HG03196 (cell line): Measurements from ENCODE around the gene TXNDC16.
"Not testable (repeated sequence)": the region's sequence is repeated elsewhere in the genome, so short reads cannot be mapped to it uniquely, and the experiment has no call there.

Source experiments
- ATAC-seq: cut with Tn5 transposase; IDR thresholded peaks from one replicate; pipeline ENCODE4 v1.9.1; 2021; ENCODE audit not compliant: unreplicated experiment

The TXNDC16 gene, protein sequence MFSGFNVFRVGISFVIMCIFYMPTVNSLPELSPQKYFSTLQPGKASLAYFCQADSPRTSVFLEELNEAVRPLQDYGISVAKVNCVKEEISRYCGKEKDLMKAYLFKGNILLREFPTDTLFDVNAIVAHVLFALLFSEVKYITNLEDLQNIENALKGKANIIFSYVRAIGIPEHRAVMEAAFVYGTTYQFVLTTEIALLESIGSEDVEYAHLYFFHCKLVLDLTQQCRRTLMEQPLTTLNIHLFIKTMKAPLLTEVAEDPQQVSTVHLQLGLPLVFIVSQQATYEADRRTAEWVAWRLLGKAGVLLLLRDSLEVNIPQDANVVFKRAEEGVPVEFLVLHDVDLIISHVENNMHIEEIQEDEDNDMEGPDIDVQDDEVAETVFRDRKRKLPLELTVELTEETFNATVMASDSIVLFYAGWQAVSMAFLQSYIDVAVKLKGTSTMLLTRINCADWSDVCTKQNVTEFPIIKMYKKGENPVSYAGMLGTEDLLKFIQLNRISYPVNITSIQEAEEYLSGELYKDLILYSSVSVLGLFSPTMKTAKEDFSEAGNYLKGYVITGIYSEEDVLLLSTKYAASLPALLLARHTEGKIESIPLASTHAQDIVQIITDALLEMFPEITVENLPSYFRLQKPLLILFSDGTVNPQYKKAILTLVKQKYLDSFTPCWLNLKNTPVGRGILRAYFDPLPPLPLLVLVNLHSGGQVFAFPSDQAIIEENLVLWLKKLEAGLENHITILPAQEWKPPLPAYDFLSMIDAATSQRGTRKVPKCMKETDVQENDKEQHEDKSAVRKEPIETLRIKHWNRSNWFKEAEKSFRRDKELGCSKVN

GRCh38 chr14:52552063-52552988 lies at the start of gene TXNDC16, which contains the start of gene GPR137C:
TSS of gene TXNDC16 (minus strand) at chr14:52552505. CDS start at chr14:52543557, 8,948 bp downstream.
TSS of gene GPR137C (plus strand) at chr14:52552836. CDS start at chr14:52553148, 312 bp downstream.
- ATAC-seq, result peak; percentile 95

- ATAC-seq, result no peak
These were observed 47.7 kb upstream of the TXNDC16 start for GRCh38 chr14:52599974-52600373.

DNA sequence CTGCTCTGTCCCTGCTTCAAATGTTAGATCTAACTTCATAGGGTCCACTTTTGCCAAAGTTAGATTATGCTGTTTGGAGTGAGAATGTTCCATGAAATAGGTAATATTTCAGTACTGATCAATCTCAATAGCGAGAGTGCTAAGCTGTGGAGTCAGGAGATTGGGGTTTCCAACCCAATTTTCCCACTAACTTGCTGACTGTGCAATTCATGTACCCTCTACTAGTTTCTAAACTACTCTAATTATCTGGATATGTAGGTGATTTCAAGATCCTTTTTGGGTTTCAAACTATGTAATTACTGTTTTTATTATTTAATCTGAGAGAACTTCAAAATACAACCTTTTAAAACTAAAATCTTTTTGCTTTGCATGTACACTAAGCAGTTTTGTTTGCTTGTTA lies 46.3 kb upstream of the TXNDC16 start:
- no peak for ATAC-seq

DNA sequence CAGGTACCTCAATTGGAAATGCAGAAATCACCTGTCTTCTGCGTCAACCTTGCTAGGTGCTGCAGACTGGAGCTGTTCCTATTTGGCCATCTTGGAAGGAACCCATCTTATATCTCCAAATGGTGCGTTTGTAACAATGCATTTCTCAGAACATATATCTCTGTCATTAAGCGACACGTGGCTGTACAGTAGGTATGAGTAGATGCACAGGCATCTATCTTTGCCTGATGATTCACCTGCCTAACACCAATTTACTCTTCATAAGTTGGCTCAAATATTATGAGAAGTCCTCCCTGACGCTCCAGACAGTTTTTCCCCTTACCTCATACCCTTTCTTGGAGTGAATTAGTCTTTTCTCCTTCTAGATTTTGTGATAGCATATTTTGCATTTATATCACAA lies 44.6 kb upstream of the TXNDC16 start:
- ATAC-seq, result no peak

DNA sequence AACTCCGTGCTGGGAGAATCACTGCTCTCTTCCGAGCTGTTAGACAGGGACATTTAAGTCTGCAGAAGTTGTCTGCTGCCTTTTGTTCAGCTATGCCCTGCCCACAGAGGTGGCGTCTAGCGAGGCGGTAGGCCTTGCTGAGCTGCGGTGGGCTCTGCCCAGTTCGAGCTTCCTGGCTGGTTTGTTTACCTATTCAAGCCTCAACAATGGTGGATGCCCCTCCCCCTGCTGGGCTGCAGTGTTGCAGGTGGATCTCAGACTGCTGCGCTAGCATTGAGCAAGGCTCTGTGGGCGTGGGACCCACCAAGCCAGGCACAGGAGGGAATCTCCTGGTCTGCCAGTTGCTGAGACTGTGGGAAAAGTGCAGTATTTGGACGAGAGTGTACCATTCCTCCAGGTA lies 44.0 kb upstream of the TXNDC16 start:
- no peak for ATAC-seq

GRCh38 chr14:52590318-52590717 lies 38.0 kb upstream of the TXNDC16 start:
- no peak for ATAC-seq

- ATAC-seq, result no peak
These were observed 37.3 kb upstream of the TXNDC16 start for GRCh38 chr14:52589646-52590045.

DNA sequence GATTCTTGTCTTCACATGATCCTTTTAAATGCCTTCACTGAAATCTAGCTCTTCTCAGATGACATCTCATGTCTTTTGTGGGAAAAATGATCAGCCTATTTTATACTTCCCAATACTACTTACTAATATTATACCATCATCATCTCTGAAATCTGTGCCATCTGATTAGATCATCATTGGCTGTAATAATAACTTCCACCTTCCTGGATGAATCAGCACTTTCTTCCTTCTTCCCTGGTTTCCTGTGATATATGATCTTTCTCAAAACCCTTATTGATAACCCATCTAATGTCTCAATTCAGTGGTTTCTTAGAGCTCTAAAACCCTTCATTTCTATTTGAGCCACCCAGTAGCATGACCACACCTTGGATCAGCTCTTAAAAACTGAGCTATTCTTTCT lies 31.2 kb upstream of the TXNDC16 start:
- no peak for ATAC-seq

DNA sequence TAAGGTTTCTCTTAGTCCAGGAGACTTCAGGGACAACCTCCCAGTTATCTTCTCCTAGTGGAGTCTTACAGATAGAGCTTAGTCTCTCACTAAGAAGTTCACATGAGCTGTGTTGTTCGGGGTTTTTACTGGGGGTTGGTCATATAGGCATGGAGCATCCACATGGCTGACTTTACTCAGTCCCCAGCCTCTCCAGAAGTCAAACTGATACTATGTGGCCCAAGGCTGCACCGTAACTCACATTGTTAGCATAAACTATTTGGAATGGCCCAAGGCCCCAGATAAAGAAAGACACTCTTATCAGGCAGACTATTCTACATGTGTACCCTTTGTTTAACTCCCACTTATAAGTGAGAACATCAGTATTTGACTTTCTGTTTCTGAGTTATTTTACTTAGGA lies 23.6 kb upstream of the TXNDC16 start:
- ATAC-seq, result no peak

GRCh38 chr14:52568454-52568853 lies 16.1 kb upstream of the TXNDC16 start:
- ATAC-seq, result not testable (repeated sequence)

- no peak for ATAC-seq
These were observed 10.8 kb upstream of the TXNDC16 start for GRCh38 chr14:52563120-52563519.

DNA sequence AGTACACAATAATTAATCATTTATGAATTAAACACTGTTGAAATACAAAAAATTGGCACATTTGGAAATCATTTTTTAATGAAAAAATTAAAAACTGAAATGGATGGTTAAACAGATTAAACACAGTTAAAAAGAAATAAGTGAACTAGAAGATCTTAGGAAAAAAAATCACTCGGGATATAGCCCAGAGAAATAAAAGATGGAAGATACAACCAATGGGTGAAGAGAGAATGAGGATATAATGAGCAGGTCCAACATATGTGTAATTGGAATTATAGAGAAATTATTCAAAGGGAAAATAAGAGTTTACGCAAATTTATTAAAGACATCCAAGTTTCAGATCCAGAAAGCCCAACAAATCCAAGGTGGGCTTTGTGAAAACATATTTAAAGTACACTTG lies 6.4 kb upstream of the TXNDC16 start:
- no peak for ATAC-seq

- ATAC-seq, result no peak
These were observed 1.6 kb upstream of the TXNDC16 start for GRCh38 chr14:52553671-52554575.

DNA sequence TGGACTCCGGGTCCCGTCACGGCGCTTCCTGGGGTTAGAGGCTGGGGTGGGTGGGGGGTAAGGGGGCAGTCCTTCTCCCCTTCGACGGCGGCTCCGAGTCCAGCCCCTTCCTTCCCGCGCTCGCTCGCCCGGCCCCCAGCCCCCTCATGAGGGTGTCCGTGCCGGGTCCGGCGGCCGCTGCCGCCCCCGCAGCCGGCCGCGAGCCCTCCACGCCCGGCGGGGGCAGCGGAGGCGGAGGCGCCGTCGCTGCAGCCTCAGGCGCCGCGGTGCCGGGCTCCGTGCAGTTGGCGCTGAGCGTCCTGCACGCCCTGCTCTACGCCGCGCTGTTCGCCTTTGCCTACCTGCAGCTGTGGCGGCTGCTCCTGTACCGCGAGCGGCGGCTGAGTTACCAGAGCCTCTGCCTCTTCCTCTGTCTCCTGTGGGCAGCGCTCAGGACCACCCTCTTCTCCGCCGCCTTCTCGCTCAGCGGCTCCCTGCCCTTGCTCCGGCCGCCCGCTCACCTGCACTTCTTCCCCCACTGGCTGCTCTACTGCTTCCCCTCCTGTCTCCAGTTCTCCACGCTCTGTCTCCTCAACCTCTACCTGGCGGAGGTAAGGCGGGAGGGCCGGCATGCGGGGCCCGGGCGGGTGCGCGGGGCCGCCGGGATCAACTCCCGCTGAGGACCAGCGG lies 831 bp upstream of the TXNDC16 start:
- ATAC-seq, result peak; percentile 14

DNA sequence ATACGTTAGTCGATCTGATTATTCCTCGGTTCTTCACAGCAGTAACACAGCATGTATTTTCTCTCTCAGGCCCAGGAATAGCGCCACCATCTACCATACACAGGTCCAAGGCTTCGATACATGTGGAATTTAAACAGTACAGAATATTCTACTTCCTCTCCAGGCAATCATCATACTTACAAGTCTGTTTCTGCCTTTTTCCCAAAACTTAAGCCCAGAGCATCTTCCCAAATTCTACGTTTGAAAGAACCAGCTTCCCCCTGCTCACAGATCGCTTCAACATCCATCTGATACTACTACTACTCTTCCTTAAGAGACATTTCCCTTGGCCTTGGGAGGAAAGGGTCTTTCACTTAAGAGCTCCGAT lies 626 bp downstream of the TXNDC16 start:
- ATAC-seq, result no peak

DNA sequence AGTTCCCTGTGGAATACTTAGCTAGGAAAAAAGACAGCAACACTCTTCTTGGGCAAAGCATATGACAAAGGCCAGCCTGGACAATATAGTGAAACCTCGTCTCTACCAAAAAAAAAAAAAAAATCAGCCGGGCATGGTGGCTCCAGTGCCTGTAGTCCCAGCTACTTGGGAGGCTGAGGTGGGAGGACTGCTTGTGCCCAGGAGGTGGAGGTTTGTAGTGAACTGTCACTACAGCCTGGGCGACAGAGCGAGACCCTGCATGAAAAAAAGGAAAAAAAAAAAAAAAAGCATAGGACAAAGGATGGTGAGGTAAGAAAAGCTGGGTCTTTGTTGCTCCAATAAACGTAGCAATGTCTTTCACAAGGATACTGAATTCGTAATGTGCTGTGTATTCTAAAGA lies 1.1 kb downstream of the TXNDC16 start:
- no peak for ATAC-seq

DNA sequence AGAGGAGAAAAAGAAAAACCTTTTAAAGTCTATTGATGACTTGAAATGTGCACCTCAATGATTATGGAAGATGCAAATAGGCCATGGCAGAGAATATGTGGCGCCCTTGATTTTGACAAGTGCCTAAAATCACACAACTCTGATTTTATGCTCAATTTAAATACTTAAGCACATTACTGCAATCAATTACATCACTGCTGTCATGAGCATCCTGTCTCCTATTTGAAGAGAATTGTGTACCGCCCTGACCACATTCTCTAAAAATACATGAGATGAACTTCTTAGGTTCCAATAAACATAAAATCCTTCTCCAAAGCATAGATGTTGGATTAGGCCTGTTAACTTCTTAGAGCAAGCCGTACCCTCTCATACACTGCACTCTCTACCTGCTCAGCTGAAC lies 1.6 kb downstream of the TXNDC16 start:
- no peak for ATAC-seq

GRCh38 chr14:52547526-52547925 lies 4.8 kb downstream of the TXNDC16 start:
- ATAC-seq, result no peak

GRCh38 chr14:52547027-52547426 lies 5.3 kb downstream of the TXNDC16 start:
- no peak for ATAC-seq

DNA sequence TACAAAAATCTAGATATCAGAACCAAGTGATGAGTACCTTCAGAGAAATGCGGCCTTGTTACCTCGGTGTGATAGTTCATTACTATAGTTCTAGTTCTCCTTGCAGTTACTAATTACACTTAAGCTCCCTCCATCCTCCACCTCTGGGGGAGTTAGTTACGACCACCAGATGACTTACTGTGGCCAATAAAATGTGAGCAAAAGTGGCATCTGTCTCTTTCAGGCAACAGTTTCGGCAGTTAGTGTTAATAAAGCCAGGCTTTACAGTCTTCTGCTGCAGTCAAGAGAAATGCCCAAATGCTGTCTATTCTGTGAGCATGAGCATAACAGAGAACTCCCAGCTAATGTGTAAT lies 6.0 kb downstream of the TXNDC16 start:
- ATAC-seq, result no peak
